Thymus (tissue), 11 donors: ENCODE data around the gene GMPS. TPM values are rescaled to one million over a fixed set of nuclear protein-coding genes. Genes with fewer than 3 reads are reported as not detected.
"Not testable (repeated sequence)": the region's sequence is repeated elsewhere in the genome, so short reads cannot be mapped to it uniquely, and the experiment has no call there.

ENCODE experiments used
- DNase-seq, 9 donors: peaks; one replicate each; pipeline ENCODE4 v3.0.0-alpha.2; 2013; ENCODE audit warnings: low spot score in 9 of 9, low read depth in 6 of 9, missing footprints in 1 of 9
- H3K27ac ChIP-seq, 2 donors: one replicate each; pipeline ENCODE4 v1.5.1; 2013; ENCODE audit warnings: control low read depth in 1 of 2, low read depth in 1 of 2, low read length in 1 of 2, mild to moderate bottlenecking in 1 of 2, moderate library complexity in 1 of 2
- H3K27me3 ChIP-seq, 2 donors: one replicate each; pipeline ENCODE4 v1.5.1; 2013; ENCODE audit warnings: low read length in 1 of 2; ENCODE audit not compliant: control insufficient read depth in 2 of 2, insufficient read depth in 1 of 2
- H3K36me3 ChIP-seq, 2 donors: one replicate each; pipeline ENCODE4 v1.5.1; 2013; ENCODE audit warnings: low read length in 1 of 2, mild to moderate bottlenecking in 1 of 2, moderate library complexity in 1 of 2; ENCODE audit not compliant: control insufficient read depth in 2 of 2, insufficient read depth in 2 of 2
- H3K4me1 ChIP-seq, 2 donors: one replicate each; pipeline ENCODE4 v1.5.1; 2013; ENCODE audit warnings: low read length in 2 of 2; ENCODE audit not compliant: control insufficient read depth in 2 of 2, insufficient read depth in 2 of 2
- H3K4me3 ChIP-seq, 2 donors: one replicate each; pipeline ENCODE4 v1.5.1; 2013; ENCODE audit warnings: low read length in 2 of 2, control low read depth in 1 of 2, mild to moderate bottlenecking in 1 of 2
- H3K9me3 ChIP-seq, 2 donors: one replicate each; pipeline ENCODE4 v1.5.1; 2013; ENCODE audit warnings: low read length in 1 of 2, mild to moderate bottlenecking in 1 of 2; ENCODE audit not compliant: control insufficient read depth in 2 of 2, insufficient read depth in 1 of 2
- WGBS: extraction: QIAGEN DNeasy Blood & Tissue Kit; methylation state at CpG from one replicate; pipeline ENCODE4 v1.1.7; 2013; 5-methylcytosine and 5-hydroxymethylcytosine counted together
- polyA plus RNA-seq: library from polyadenylated mRNA; stranded (reverse); fragments of 200-250 nt; gene quantifications from one replicate; pipeline ENCODE4 v1.2.3, GENCODE V29; 2013
- total RNA-seq: library from RNA; stranded (reverse); fragments of 120-200 nt; gene quantifications from one replicate; pipeline ENCODE4 v1.2.4, GENCODE V29; 2013
- donor health status: healthy.

Gene GMPS
- total and polyA plus RNA-seq, 2 donors = 23.9 to 49.2 TPM

DNA sequence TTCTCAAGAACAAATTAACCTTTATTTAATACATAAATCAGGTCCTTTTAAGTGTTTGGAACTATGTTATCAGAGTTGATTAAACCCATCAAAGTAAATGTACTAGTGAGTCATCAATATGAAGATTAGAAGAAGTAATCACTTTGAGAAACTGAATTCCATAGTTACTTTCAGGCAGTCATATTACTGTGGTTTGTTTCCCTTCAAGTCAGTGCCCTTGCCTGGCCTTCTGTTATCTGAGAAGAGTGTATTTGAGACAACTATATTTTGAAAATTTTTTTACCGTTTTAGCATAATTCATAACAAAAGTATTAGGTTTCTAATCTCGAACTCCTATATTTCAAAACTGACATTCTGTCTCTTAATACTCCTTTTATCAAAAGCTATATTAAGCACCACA is 73.6 kb downstream of the GMPS start:
- Histone ChIP-seq H3K4me3 (no peak overlapping the region), H3K9me3 (no peaks in the 10 kb centered on the region), H3K27ac (no peak overlapping the region), H3K4me1 (no peaks in the 10 kb centered on the region), H3K36me3 (peaks cover 0 to 15% of the 10 kb centered on the region in 2 donors), H3K27me3 (no peaks in the 10 kb centered on the region)
- DNase-seq = no peak
- WGBS = over 99% methylated on average over 2 of the region's 2 CpGs

DNA sequence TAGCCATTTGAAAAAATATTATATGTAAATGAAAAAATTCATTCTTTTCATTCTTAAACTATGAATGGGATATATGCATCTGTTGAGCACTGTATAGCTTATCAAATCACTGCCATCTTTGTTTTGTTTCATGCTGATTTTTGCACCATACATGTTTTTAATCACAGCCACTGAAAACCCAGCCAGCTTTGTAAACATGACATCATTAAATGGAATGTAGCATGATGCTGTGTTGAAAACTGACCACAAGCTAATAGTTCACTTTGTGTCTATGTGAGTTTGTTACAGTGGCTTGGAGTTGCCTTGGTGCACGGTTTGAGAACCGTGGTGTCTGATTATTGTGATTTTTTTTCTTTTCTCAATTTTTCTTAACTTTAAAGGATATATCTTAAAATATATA is 75.7 kb downstream of the GMPS start:
- H3K36me3 ChIP-seq = peaks cover 0 to 8% of the 10 kb centered on the region in 2 donors
- H3K27ac ChIP-seq = no peak overlapping the region
- 99% methylated on average over 2 of the region's 2 CpGs for WGBS
- no peak overlapping the region for H3K4me3 ChIP-seq
- no peaks in the 10 kb centered on the region for H3K4me1 ChIP-seq
- no peaks in the 10 kb centered on the region for H3K27me3 ChIP-seq
- no peaks in the 10 kb centered on the region for H3K9me3 ChIP-seq
- DNase-seq = no peak

DNA sequence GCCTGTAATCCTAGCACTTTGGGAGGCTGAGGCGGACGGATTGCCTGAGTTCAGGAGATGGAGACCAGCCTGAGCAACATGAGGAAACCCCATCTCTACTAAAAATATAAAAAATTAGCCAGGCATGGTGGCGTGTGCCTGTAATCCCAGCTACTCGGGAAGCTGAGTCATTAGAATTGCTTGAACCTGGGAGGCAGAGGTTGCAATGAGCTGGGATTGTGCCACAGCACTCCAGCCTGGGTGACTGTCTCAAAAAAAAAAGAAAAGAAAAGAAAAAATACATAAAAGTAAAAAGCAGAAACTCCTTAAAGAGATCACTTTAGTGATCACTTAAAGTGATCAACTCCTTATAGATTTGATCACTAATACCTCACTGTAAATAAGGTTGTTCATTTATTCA is 78.0 kb downstream of the GMPS start:
- no peak overlapping the region for H3K27ac ChIP-seq
- 95% methylated on average over 4 of the region's 4 CpGs for WGBS
- no peak overlapping the region for H3K4me3 ChIP-seq
- no peak for DNase-seq
- H3K27me3 ChIP-seq = no peaks in the 10 kb centered on the region
- H3K9me3 ChIP-seq = no peaks in the 10 kb centered on the region
- H3K36me3 ChIP-seq = no peaks in the 10 kb centered on the region
- H3K4me1 ChIP-seq = no peaks in the 10 kb centered on the region

DNA sequence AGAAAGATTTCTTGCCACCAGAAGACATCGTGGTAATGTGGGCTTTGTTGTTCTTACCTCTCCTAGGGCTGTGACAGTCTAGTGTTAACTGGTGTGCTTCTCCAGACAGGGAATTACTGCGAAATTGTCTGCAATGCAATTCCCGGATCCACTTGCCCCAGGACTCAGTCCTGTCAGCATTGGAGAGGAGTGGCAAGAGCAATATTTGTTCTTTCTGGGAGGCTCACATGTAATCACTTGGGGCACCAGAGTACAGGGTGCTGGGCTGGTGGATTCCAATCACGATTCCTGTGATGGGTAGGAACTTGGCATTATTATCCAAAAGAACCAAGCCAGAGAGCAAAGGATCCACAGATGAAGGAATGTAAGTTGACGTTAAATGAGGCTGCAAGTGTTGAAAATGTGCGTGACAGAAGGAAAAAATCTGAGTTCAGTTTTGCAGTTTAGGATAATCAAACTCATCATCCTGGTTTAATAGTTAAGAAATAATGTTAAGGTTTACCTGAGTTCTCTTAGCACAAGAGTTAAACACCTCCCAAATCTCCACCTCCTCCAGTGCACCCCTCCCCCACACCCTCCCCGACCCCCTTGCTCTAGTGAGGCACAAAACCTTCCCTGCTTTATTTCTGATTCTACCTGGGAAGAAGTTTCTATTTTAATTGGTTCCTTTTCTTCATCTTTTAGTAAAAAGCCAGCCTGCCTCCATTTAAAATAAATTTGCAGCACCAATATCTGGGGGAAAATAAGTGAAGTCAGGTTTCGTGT is 79.2 kb downstream of the GMPS start:
- no peaks in the 10 kb centered on the region for H3K4me1 ChIP-seq
- WGBS = 93% methylated on average over 8 of the region's 8 CpGs
- no peak for DNase-seq

DNA sequence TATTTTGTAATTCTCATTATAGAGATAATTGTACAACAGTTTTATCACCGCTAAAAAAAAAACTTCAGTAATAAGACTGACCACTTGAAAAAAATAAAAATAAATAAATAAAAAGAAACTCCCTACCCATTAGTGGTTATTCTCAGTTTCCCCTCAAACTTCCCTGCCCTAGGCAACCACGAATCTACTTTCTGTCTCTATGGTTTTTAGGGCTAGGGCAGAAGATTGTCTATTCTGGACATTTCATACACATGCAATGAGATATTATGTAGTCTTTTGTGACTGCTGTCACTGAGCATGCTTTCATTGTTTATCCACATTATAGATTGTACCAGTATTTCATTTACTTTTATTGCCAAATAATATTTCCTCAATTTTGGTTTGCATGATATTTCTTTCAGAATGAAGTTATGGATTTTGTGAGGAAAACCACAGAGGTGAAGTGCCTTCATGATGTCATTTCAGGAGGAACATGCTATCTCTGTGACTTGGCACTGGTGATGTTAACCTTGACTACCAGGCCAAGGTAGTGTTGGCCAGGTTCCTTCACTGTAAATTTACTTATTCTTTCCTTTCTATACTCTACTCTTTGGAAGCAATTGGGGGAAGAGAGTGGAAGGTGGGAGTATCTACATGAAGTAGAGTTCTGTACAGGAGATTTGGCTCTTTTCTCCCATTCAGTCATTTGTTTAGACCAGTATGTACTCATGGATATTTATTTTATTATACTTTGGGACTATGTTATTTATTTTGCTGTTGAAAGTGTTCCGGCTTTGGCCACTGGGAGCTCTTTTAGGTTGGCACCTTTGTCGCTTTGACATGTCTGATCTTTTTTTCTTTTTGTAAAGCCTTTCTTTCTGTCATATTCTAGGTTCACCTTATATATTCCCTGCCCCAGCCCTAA is 86.3 kb downstream of the GMPS start:
- Histone ChIP-seq H3K4me3 (no peak overlapping the region), H3K36me3 (no peaks in the 10 kb centered on the region), H3K9me3 (no peaks in the 10 kb centered on the region), H3K27ac (no peak overlapping the region), H3K27me3 (no peaks in the 10 kb centered on the region), H3K4me1 (no peaks in the 10 kb centered on the region)
- 95% methylated on average over 4 of the region's 4 CpGs for WGBS
- no peak for DNase-seq

More for the DNA sequence above, 79.2 kb downstream of the GMPS start:
- H3K36me3 ChIP-seq = no peaks in the 10 kb centered on the region
- H3K4me3 ChIP-seq = no peak overlapping the region
- H3K27ac ChIP-seq = no peak overlapping the region
- H3K27me3 ChIP-seq = no peaks in the 10 kb centered on the region
- no peaks in the 10 kb centered on the region for H3K9me3 ChIP-seq

DNA sequence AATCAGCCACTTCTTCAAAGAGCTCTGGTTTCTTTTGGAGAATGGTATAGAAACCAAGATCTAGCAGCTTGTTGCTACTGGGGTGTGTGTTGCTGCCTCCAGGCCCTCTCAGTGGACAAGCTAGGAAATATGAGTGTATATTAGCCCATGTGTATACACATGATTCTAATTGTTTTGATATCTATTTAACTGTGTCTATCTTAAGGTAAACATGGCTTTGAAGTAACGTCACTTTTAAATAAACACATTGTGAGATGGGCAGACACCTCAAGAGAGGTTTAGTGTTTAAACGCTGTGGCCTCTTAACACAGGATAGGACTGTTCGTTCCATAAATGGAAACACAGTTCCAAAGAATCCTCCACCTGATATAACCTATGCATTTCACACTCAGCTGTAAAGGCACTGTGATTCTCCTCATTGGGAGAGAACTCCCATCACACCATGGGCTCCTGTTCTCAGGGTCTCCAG is 87.0 kb downstream of the GMPS start:
- DNase-seq = no peak
- Histone ChIP-seq H3K4me1 (no peaks in the 10 kb centered on the region), H3K36me3 (no peaks in the 10 kb centered on the region), H3K9me3 (peaks cover 0 to 3% of the 10 kb centered on the region in 2 donors), H3K27ac (no peak overlapping the region), H3K27me3 (no peaks in the 10 kb centered on the region), H3K4me3 (no peak overlapping the region)
- WGBS = 97% methylated on average over 3 of the region's 3 CpGs

DNA sequence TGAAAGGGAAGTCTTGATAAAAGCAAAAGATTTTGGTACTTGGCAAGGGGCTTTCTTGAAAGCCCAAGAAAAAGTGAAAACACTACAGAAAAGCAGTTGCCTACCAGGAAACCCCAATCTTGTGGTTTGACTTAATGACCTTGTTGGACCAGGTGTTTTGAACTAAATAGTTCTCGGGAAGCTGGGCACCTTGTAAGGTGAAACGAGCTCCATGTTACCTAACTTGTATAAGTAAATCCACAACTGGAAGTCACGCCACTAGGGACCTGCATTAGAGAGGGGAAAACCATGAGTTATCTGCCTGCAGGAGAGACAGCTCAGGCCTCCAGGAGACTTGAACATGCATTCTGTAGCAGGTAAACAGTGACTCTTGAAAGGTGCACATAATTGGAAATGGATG is 88.2 kb downstream of the GMPS start:
- WGBS = 41% methylated on average over 3 of the region's 3 CpGs
- Histone ChIP-seq H3K9me3 (peaks cover 0 to 3% of the 10 kb centered on the region in 2 donors), H3K4me3 (no peak overlapping the region), H3K27ac (no peak overlapping the region), H3K36me3 (no peaks in the 10 kb centered on the region), H3K27me3 (no peaks in the 10 kb centered on the region), H3K4me1 (no peaks in the 10 kb centered on the region)
- no peak for DNase-seq

DNA sequence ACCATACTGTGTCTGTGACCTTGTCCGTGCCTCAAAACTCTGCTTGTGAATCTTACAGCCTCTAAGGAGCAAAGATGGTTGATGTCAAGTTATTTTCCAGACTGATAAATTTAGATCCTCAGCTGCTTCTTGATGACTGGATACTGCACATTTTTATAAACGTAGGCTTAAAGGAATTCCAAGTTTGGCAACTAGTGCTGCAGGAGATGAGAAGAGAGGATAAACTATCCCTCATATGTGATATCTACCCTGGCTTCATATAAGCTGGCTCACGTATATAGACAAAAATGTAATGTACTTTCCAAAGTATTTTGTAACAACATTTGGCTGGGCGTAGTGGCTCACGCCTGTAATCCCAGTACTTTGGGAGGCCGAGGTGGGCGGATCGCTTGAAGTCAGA is 89.6 kb downstream of the GMPS start:
- no peak overlapping the region for H3K4me3 ChIP-seq
- DNase-seq = no peak
- H3K27me3 ChIP-seq = no peaks in the 10 kb centered on the region
- no peaks in the 10 kb centered on the region for H3K36me3 ChIP-seq
- H3K27ac ChIP-seq = no peak overlapping the region
- 93% methylated on average over 8 of the region's 8 CpGs for WGBS
- no peaks in the 10 kb centered on the region for H3K4me1 ChIP-seq
- peaks cover 0 to 3% of the 10 kb centered on the region in 2 donors for H3K9me3 ChIP-seq

DNA sequence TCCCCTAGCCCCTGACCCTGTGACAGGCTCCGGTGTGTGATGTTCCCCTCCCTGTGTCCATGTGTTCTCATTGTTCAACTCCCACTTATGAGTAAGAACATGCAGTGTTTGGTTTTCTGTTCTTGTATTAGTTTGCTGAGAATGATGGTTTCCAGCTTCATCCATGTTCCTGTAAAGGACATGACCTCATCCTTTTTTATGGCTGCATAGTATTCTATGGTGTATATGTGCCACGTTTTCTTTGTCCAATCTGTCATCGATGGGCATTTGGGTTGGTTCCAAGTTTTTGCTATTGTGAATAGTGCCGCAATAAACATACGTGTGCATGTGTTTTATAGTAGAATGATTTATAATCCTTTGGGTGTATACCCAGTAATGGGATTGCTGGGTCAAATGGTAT is 90.6 kb downstream of the GMPS start:
- H3K4me1 ChIP-seq, H3K9me3 ChIP-seq, DNase-seq, H3K4me3 ChIP-seq, H3K36me3 ChIP-seq, H3K27me3 ChIP-seq, H3K27ac ChIP-seq: not testable (repeated sequence)
- 98% methylated on average over 5 of the region's 5 CpGs for WGBS
